Measurements from ENCODE around the gene PRSS48.

GRCh38 chr4:151242305-151242704 is 34.7 kb upstream of the PRSS48 start:
- TF ChIP-seq, protein P1, sequence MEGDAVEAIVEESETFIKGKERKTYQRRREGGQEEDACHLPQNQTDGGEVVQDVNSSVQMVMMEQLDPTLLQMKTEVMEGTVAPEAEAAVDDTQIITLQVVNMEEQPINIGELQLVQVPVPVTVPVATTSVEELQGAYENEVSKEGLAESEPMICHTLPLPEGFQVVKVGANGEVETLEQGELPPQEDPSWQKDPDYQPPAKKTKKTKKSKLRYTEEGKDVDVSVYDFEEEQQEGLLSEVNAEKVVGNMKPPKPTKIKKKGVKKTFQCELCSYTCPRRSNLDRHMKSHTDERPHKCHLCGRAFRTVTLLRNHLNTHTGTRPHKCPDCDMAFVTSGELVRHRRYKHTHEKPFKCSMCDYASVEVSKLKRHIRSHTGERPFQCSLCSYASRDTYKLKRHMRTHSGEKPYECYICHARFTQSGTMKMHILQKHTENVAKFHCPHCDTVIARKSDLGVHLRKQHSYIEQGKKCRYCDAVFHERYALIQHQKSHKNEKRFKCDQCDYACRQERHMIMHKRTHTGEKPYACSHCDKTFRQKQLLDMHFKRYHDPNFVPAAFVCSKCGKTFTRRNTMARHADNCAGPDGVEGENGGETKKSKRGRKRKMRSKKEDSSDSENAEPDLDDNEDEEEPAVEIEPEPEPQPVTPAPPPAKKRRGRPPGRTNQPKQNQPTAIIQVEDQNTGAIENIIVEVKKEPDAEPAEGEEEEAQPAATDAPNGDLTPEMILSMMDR (IDR thresholded peaks at IDR 0.05; ENCODE audit: low read depth, low read length, missing input control), result no peak
- no peak for TF ChIP-seq TAF1 (conservative IDR thresholded peaks at IDR 0.05)
- TF ChIP-seq EGR1 (IDR thresholded peaks at IDR 0.05; ENCODE audit: low read depth in 2 of 2), result no peak
- TF ChIP-seq, protein P2, sequence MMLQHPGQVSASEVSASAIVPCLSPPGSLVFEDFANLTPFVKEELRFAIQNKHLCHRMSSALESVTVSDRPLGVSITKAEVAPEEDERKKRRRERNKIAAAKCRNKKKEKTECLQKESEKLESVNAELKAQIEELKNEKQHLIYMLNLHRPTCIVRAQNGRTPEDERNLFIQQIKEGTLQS (IDR thresholded peaks at IDR 0.05), result no peak
- TF ChIP-seq SP1 (IDR thresholded peaks at IDR 0.05), result no peak
- no peak for TF ChIP-seq YY1 (IDR thresholded peaks at IDR 0.05)
- no peak for TF ChIP-seq MAX (IDR thresholded peaks at IDR 0.05)

All from liver (tissue), 3 donors.